ENCODE measurements around the gene RIPPLY3. TPM values are rescaled to one million over a fixed set of nuclear protein-coding genes. Genes with fewer than 3 reads are reported as not detected.

The RIPPLY3 gene
- total RNA-seq, 1 donor from 2014 or later = not detected

- Histone ChIP-seq H3K36me3 (ENCODE audit: insufficient read depth, low read length) (no peaks in the 10 kb centered on the region), H2AFZ (ENCODE audit: low read depth, low read length) (no peak overlapping the region), H3K4me3 (ENCODE audit: insufficient read depth, low read depth, low read length) (no peak overlapping the region), H3K9me3 (ENCODE audit: insufficient read depth, low read depth, low read length) (no peaks in the 10 kb centered on the region), H4K20me1 (ENCODE audit: insufficient read depth, low read length) (peaks cover 5% of the 10 kb centered on the region), H3K4me1 (ENCODE audit: insufficient read depth, low read length) (peaks cover 5% of the 10 kb centered on the region), H3K27me3 (ENCODE audit: insufficient read depth, low read length) (no peaks in the 10 kb centered on the region), H3K27ac (ENCODE audit: low read depth, low read length) (no peak overlapping the region), H3K79me2 (ENCODE audit: insufficient read depth, low read length) (no peaks in the 10 kb centered on the region), H3K4me2 (ENCODE audit: low read length) (no peak overlapping the region), H3K9ac (ENCODE audit: low read length) (no peak overlapping the region)
- FAIRE-seq (no peak), DNase-seq (ENCODE audit: low read depth) (no peak)
- TF ChIP-seq EZH2 (IDR thresholded peaks at IDR 0.05; ENCODE audit: insufficient read depth, low read length) (no peak), CTCF (IDR thresholded peaks at IDR 0.05; ENCODE audit: insufficient read depth, low read depth, low read length) (no peak)
- Mint-ChIP-seq H3K4me1 (ENCODE audit: low read depth, unreplicated experiment) (peaks cover 9% of the 10 kb centered on the region), H3K4me3 (ENCODE audit: unreplicated experiment) (peak overlapping the region; percentile 10), H3K27ac (ENCODE audit: unreplicated experiment) (no peak overlapping the region), H3K36me3 (ENCODE audit: low read depth, unreplicated experiment) (peaks cover 4% of the 10 kb centered on the region), H3K9me3 (ENCODE audit: unreplicated experiment) (no peaks in the 10 kb centered on the region), H3K27me3 (ENCODE audit: low read depth, unreplicated experiment) (no peaks in the 10 kb centered on the region)
These were observed 31.7 kb upstream of the RIPPLY3 start for GRCh38 chr21:36974851-36975192.

- H3K27ac ChIP-seq (ENCODE audit: low read depth, low read length) = no peak overlapping the region
- peaks cover 9% of the 10 kb centered on the region for H3K4me1 Mint-ChIP-seq (ENCODE audit: low read depth, unreplicated experiment)
- FAIRE-seq (no peak), DNase-seq (ENCODE audit: low read depth) (no peak)
- peak overlapping the region; percentile 28 for H3K27ac Mint-ChIP-seq (ENCODE audit: unreplicated experiment)
- H3K9me3 Mint-ChIP-seq (ENCODE audit: unreplicated experiment) = no peaks in the 10 kb centered on the region
- peaks cover 5% of the 10 kb centered on the region for H4K20me1 ChIP-seq (ENCODE audit: insufficient read depth, low read length)
- H3K4me3 ChIP-seq (ENCODE audit: insufficient read depth, low read depth, low read length) = no peak overlapping the region
- peaks cover 3% of the 10 kb centered on the region for H3K27me3 Mint-ChIP-seq (ENCODE audit: low read depth, unreplicated experiment)
- no peaks in the 10 kb centered on the region for H3K27me3 ChIP-seq (ENCODE audit: insufficient read depth, low read length)
- peaks cover 4% of the 10 kb centered on the region for H3K36me3 Mint-ChIP-seq (ENCODE audit: low read depth, unreplicated experiment)
- no peaks in the 10 kb centered on the region for H3K9me3 ChIP-seq (ENCODE audit: insufficient read depth, low read depth, low read length)
- H3K4me1 ChIP-seq (ENCODE audit: insufficient read depth, low read length) = peaks cover 15% of the 10 kb centered on the region
- TF ChIP-seq EZH2 (IDR thresholded peaks at IDR 0.05; ENCODE audit: insufficient read depth, low read length) (no peak), CTCF (IDR thresholded peaks at IDR 0.05; ENCODE audit: insufficient read depth, low read depth, low read length) (no peak)
- no peak overlapping the region for H3K4me2 ChIP-seq (ENCODE audit: low read length)
- no peaks in the 10 kb centered on the region for H3K79me2 ChIP-seq (ENCODE audit: insufficient read depth, low read length)
- no peak overlapping the region for H3K4me3 Mint-ChIP-seq (ENCODE audit: unreplicated experiment)
- H3K9ac ChIP-seq (ENCODE audit: low read length) = no peak overlapping the region
- H3K36me3 ChIP-seq (ENCODE audit: insufficient read depth, low read length) = no peaks in the 10 kb centered on the region
- no peak overlapping the region for H2AFZ ChIP-seq (ENCODE audit: low read depth, low read length)
These were observed 30.2 kb upstream of the RIPPLY3 start for GRCh38 chr21:36976228-36976861.

- Histone ChIP-seq H3K27me3 (ENCODE audit: insufficient read depth, low read length) (no peaks in the 10 kb centered on the region), H3K27ac (ENCODE audit: low read depth, low read length) (no peak overlapping the region), H3K36me3 (ENCODE audit: insufficient read depth, low read length) (no peaks in the 10 kb centered on the region), H3K4me1 (ENCODE audit: insufficient read depth, low read length) (peaks cover 15% of the 10 kb centered on the region), H3K9me3 (ENCODE audit: insufficient read depth, low read depth, low read length) (no peaks in the 10 kb centered on the region), H3K9ac (ENCODE audit: low read length) (peak overlapping the region; percentile 4), H2AFZ (ENCODE audit: low read depth, low read length) (no peak overlapping the region), H3K79me2 (ENCODE audit: insufficient read depth, low read length) (no peaks in the 10 kb centered on the region), H3K4me3 (ENCODE audit: insufficient read depth, low read depth, low read length) (no peak overlapping the region), H4K20me1 (ENCODE audit: insufficient read depth, low read length) (peaks cover 5% of the 10 kb centered on the region), H3K4me2 (ENCODE audit: low read length) (peak overlapping the region; percentile 50)
- no peak overlapping the region for H3K27ac Mint-ChIP-seq (ENCODE audit: unreplicated experiment)
- FAIRE-seq = peak; percentile 66
- TF ChIP-seq EZH2 (IDR thresholded peaks at IDR 0.05; ENCODE audit: insufficient read depth, low read length) (no peak), CTCF (IDR thresholded peaks at IDR 0.05; ENCODE audit: insufficient read depth, low read depth, low read length) (peak; percentile 74)
- H3K27me3 Mint-ChIP-seq (ENCODE audit: low read depth, unreplicated experiment) = peaks cover 3% of the 10 kb centered on the region
- H3K4me3 Mint-ChIP-seq (ENCODE audit: unreplicated experiment) = no peak overlapping the region
- DNase-seq (ENCODE audit: low read depth) = peak; percentile 61
- peaks cover 9% of the 10 kb centered on the region for H3K4me1 Mint-ChIP-seq (ENCODE audit: low read depth, unreplicated experiment)
- peaks cover 4% of the 10 kb centered on the region for H3K36me3 Mint-ChIP-seq (ENCODE audit: low read depth, unreplicated experiment)
- no peaks in the 10 kb centered on the region for H3K9me3 Mint-ChIP-seq (ENCODE audit: unreplicated experiment)
These were observed 29.4 kb upstream of the RIPPLY3 start for GRCh38 chr21:36976882-36977651.
